Measurements from ENCODE around the gene AFTPH.

- TF ChIP-seq CTCF (IDR thresholded peaks at IDR 0.05): no peak
- TF ChIP-seq POLR2A (IDR thresholded peaks at IDR 0.05): no peak
These were observed 41.2 kb upstream of the AFTPH start for GRCh38 chr2:64482765-64483504.

All from uterus (tissue), 2 donors.